Endothelial cell of umbilical vein (primary cell): Measurements from ENCODE around the gene NF1. TPM values are rescaled to one million over a fixed set of nuclear protein-coding genes. Genes with fewer than 3 reads are reported as not detected.

ENCODE experiments used
- BruUV-seq: library from RNA; stranded (reverse); fragments of 400-500 nt; replicated peaks from 2 replicates; lab custom pipeline; 2021; lab: Mats Ljungman, UMichigan
- CTCF ChIA-PET: fragments of 300-600, 350-600 bp; sonication (Branson Sonifier 250); formaldehyde crosslinking; loops from one replicate; lab custom pipeline; 2021; ENCODE audit warnings: antibody characterized with exemption, inconsistent platforms; lab: Charles Lee
- POLR2A ChIA-PET: fragments of 300-600, 350-600 bp; sonication (Branson Sonifier 250); formaldehyde crosslinking; loops from one replicate; lab custom pipeline; 2021; ENCODE audit warnings: antibody characterized with exemption, inconsistent platforms; lab: Charles Lee
- DNase-seq: peaks from one replicate; pipeline ENCODE4 v3.0.0-alpha.2; 2011; ENCODE audit warnings: low read depth, low spot score
- FAIRE-seq: peaks from 2 replicates; lab custom pipeline; 2011; peaks lifted over from hg19 to GRCh38; lab: Jason Lieb, UNC
- H2AFZ ChIP-seq: 2 replicates; pipeline ENCODE4 v1.6.0; 2012; ENCODE audit warnings: low read depth, low read length, control low read depth, inconsistent platforms
- H3K27ac ChIP-seq: 2 replicates; pipeline ENCODE4 v1.5.1; 2011; ENCODE audit warnings: low read depth, mild to moderate bottlenecking, control low read depth, low read length, moderate library complexity; ENCODE audit not compliant: insufficient read depth
- H3K27me3 ChIP-seq, 2 experiments: 2 replicates each; pipeline versions ENCODE4 v1.6.0 to v1.6.1; 2011; ENCODE audit warnings: low read length in 2 of 2, mixed read lengths in 1 of 2; ENCODE audit not compliant: control insufficient read depth in 2 of 2, insufficient read depth in 2 of 2
- H3K36me3 ChIP-seq, 2 experiments: 2 replicates in 1 of 2; 3 replicates in 1 of 2; pipeline ENCODE4 v1.5.1; 2011; ENCODE audit warnings: low read length in 2 of 2, mild to moderate bottlenecking in 1 of 2, moderate library complexity in 1 of 2; ENCODE audit not compliant: control insufficient read depth in 2 of 2, insufficient read depth in 2 of 2; ENCODE audit errors: extremely low read depth in 1 of 2
- H3K4me1 ChIP-seq: 3 replicates; pipeline ENCODE4 v1.5.1; 2011; ENCODE audit warnings: mild to moderate bottlenecking, low read length; ENCODE audit not compliant: control insufficient read depth, insufficient read depth; ENCODE audit errors: extremely low read depth
- H3K4me2 ChIP-seq: 2 replicates; pipeline ENCODE4 v1.6.1; 2011; ENCODE audit warnings: low read length, control low read depth, mixed read lengths; ENCODE audit not compliant: insufficient read depth
- H3K4me3 ChIP-seq, 3 experiments: fragments of 200-600 bp in 1 of 3; sonication (generic), shearing (Covaris generic) in 1 of 3; replicated peaks in 1 of 3; 2 replicates each; pipeline ENCODE4 v1.5.1; 2011 to 2016; ENCODE audit warnings: control low read depth in 3 of 3, low read length in 3 of 3, mild to moderate bottlenecking in 2 of 3, inconsistent platforms in 1 of 3, low read depth in 1 of 3, moderate library complexity in 1 of 3; ENCODE audit not compliant: insufficient read depth in 1 of 3
- H3K79me2 ChIP-seq: 2 replicates; pipeline ENCODE4 v1.6.0; 2012; ENCODE audit warnings: low read length, inconsistent platforms; ENCODE audit not compliant: control insufficient read depth, insufficient read depth
- H3K9ac ChIP-seq: replicated peaks from 2 replicates; pipeline ENCODE3; 2011; ENCODE audit warnings: low read length, control low read depth; ENCODE audit not compliant: insufficient read depth; ENCODE audit errors: extremely low read depth
- H3K9me1 ChIP-seq: replicated peaks from 3 replicates; pipeline ENCODE4 v1.6.0; 2011; ENCODE audit warnings: mild to moderate bottlenecking, low read length; ENCODE audit not compliant: control insufficient read depth, insufficient read depth; ENCODE audit errors: extremely low read depth
- H3K9me3 ChIP-seq: replicated peaks from 2 replicates; pipeline ENCODE4 v1.5.1; 2012; ENCODE audit warnings: low read length, inconsistent platforms; ENCODE audit not compliant: control insufficient read depth, insufficient read depth
- H4K20me1 ChIP-seq: replicated peaks from 2 replicates; pipeline ENCODE3; 2011; ENCODE audit warnings: mild to moderate bottlenecking, low read length; ENCODE audit not compliant: control insufficient read depth, insufficient read depth; ENCODE audit errors: extremely low read depth
- EZH2 ChIP-seq: IDR thresholded peaks from 2 replicates; pipeline ENCODE4 v1.6.1; 2012; ENCODE audit warnings: borderline replicate concordance, low read depth, mild to moderate bottlenecking, moderate library complexity, low read length, inconsistent platforms; ENCODE audit not compliant: severe bottlenecking
- FOS ChIP-seq: IDR thresholded peaks from 2 replicates; pipeline ENCODE4 v1.6.1; 2011; ENCODE audit warnings: mild to moderate bottlenecking, low read length, moderate library complexity, borderline replicate concordance; ENCODE audit not compliant: insufficient read depth
- GATA2 ChIP-seq: IDR thresholded peaks from 2 replicates; pipeline ENCODE4 v1.7.0; 2011; ENCODE audit warnings: low read depth, mild to moderate bottlenecking, moderate library complexity, mixed read lengths, low read length; ENCODE audit not compliant: insufficient read length, insufficient read depth
- JUN ChIP-seq: IDR thresholded peaks from 2 replicates; pipeline ENCODE4 v1.6.1; 2011; ENCODE audit warnings: borderline replicate concordance, low read depth; ENCODE audit not compliant: insufficient read length, insufficient read depth
- MYC ChIP-seq: IDR thresholded peaks from one replicate; pipeline ENCODE4 v1.6.1; 2011; ENCODE audit warnings: mild to moderate bottlenecking, low read depth, low read length
- POLR2A ChIP-seq: IDR thresholded peaks from 2 replicates; pipeline ENCODE4 v1.6.1; 2012; ENCODE audit warnings: low read depth, mild to moderate bottlenecking, control low read depth, low read length
- POLR2AphosphoS5 ChIP-seq: IDR thresholded peaks from 2 replicates; pipeline ENCODE4 v1.6.1; 2012; ENCODE audit warnings: low read depth, mild to moderate bottlenecking, control low read depth, low read length, moderate library complexity; ENCODE audit not compliant: insufficient read depth
- dilution Hi-C: fragments of 300-500 bp; cut with MboI; formaldehyde crosslinking; loops from one replicate; pipeline ENCODE4 v1.15.0; 2019; ENCODE audit warnings: low sequenced_read_pairs; ENCODE audit not compliant: extremely low pct_ligation_motif_present
- intact Hi-C: fragments of 100-400 bp; cut with micrococcal nuclease; formaldehyde crosslinking; loops from one replicate; pipeline ENCODE4 v1.10.0; 2022
- polyA plus RNA-seq, 4 experiments: library from polyadenylated mRNA; depleted of rRNA in 3 of 4; stranded (reverse) in 3 of 4; unstranded in 1 of 4; fragments of >200 nt; gene quantifications; 2 replicates each; pipeline versions ENCODE4 v1.2.1 to v1.2.3, GENCODE V29; 2011 to 2012; ENCODE audit warnings: missing spikeins in 1 of 4
- total RNA-seq: library from RNA; stranded (reverse); gene quantifications from 2 replicates; pipeline ENCODE4 v1.2.3, GENCODE V29; 2021
- TF ChIP-seq, protein P1 (sequence below): IDR thresholded peaks from 2 replicates; pipeline ENCODE4 v1.6.1; 2011; ENCODE audit not compliant: insufficient read depth, insufficient read length
- TF ChIP-seq, protein P2 (sequence below), 2 donors: IDR thresholded peaks; 1 replicate in 1 of 2; 2 replicates in 1 of 2; pipeline ENCODE4 v1.5.1; 2011; ENCODE audit warnings: low read length in 2 of 2, mild to moderate bottlenecking in 2 of 2, moderate library complexity in 2 of 2, control low read depth in 1 of 2, inconsistent platforms in 1 of 2, low read depth in 1 of 2; ENCODE audit not compliant: insufficient read depth in 1 of 2; ENCODE audit errors: extremely low read depth in 1 of 2

The NF1 gene
- total and polyA plus RNA-seq, 2 donors (not counting 3 experiments of a cell fraction or from before 2014, with no cell fraction given): 13.7 to 42.4 TPM

DNA sequence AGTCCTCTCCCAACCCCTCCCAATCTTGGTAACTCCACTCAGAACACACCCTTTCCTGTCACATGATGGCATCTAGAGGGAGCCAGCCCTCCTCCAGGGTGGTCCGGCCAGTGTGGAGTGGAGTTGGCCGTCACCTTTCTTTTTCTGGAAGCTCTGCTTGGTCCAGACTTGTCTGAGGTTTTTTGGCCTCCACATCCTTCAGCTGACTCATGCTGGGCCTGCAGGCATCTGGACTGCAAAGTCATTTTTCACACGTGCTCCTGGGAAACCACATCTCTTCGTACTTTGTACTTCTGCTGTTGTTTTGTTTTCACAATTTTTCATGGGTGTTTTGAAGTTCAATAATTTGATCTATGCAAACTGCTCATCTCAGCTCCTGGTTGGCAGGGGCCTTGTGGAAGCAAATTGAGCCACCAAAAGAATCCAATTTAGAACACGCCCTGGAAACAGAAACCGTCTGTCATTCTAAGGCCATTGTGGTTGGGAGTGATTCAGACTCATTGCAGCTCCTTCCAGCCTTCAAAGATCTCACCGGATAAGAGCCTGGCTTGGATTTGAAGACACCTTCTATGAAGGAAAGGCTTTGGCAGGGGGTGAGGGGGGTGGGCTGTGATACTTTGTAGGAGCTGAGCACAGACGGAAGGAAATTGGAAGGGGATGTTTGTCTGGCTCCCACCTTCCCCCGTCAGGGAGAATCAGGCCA lies 42.4 kb upstream of the NF1 start:
- Histone ChIP-seq H3K4me3 (no peak overlapping the region), H3K9me1 (no peaks in the 10 kb centered on the region), H4K20me1 (no peaks in the 10 kb centered on the region), H3K9me3 (no peaks in the 10 kb centered on the region), H3K27ac (no peak overlapping the region), H3K4me1 (no peaks in the 10 kb centered on the region), H3K27me3 (peaks cover 0 to 5% of the 10 kb centered on the region in 2 experiments), H2AFZ (no peak overlapping the region), H3K79me2 (no peaks in the 10 kb centered on the region), H3K9ac (no peak overlapping the region), H3K36me3 (no peaks in the 10 kb centered on the region), H3K4me2 (no peak overlapping the region)
- ChIA-PET CTCF (interaction anchor here (1.2 to 1.8 kb wide), 3 partner anchors 10 to 163 kb away, joined by 3 to 8 read pairs (median 4); no protein-coding TSS in a partner anchor), POLR2A (no interaction called here)
- TF ChIP-seq, protein P1, sequence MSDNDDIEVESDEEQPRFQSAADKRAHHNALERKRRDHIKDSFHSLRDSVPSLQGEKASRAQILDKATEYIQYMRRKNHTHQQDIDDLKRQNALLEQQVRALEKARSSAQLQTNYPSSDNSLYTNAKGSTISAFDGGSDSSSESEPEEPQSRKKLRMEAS: no peak
- no peak for TF ChIP-seq GATA2
- no peak for TF ChIP-seq EZH2
- no peak for TF ChIP-seq POLR2A
- TF ChIP-seq JUN: no peak
- TF ChIP-seq FOS: no peak
- TF ChIP-seq, protein P2, sequence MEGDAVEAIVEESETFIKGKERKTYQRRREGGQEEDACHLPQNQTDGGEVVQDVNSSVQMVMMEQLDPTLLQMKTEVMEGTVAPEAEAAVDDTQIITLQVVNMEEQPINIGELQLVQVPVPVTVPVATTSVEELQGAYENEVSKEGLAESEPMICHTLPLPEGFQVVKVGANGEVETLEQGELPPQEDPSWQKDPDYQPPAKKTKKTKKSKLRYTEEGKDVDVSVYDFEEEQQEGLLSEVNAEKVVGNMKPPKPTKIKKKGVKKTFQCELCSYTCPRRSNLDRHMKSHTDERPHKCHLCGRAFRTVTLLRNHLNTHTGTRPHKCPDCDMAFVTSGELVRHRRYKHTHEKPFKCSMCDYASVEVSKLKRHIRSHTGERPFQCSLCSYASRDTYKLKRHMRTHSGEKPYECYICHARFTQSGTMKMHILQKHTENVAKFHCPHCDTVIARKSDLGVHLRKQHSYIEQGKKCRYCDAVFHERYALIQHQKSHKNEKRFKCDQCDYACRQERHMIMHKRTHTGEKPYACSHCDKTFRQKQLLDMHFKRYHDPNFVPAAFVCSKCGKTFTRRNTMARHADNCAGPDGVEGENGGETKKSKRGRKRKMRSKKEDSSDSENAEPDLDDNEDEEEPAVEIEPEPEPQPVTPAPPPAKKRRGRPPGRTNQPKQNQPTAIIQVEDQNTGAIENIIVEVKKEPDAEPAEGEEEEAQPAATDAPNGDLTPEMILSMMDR (IDR thresholded peaks at IDR 0.05; ENCODE audit: extremely low read depth in 1 of 2, insufficient read depth in 1 of 2, low read depth in 1 of 2, low read length in 2 of 2): no peak
- TF ChIP-seq MYC: no peak
- TF ChIP-seq POLR2AphosphoS5: no peak
- DNase-seq (no peak), FAIRE-seq (no peak)
- intact Hi-C loops (no loop called here), dilution Hi-C loops (no loop called here)
- BruUV-seq: no TSS peak
